Measurements from ENCODE around the gene USH2A. TPM values are rescaled to one million over a fixed set of nuclear protein-coding genes. Genes with fewer than 3 reads are reported as not detected.

The USH2A gene
- total RNA-seq, 1 experiment from 2014 or later, result not detected

DNA sequence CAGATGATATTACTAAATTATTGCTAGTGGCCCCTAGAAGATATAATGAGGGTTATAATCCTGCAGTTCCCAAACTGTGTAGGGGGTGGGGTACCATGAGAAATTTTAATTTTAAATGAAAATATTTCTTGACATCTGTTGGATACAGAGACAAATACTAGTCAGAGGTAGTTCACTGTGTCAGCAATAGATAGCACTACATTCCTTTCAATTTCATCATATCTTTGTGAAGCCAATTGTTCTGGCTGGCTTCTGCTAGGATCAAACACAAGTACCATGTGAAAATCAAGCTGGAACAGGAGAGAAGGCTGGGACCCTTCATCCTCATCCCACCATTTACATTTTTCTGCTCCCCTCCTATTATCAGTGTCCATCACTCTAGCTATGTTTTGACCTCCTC lies 208.1 kb downstream of the USH2A start:
- intact Hi-C loops (cut with micrococcal nuclease; ENCODE audit: unreplicated experiment), result no loop called here
- BruUV-seq (replicated peaks), result no TSS peak
- no peak for DNase-seq (ENCODE audit: low spot score)
- no peak overlapping the region for H3K27ac ChIP-seq (ENCODE audit: low read depth, low read length, poor library complexity, severe bottlenecking)
- ChIA-PET POLR2A (ENCODE audit: low non-redundant PET) (no interaction called here), CTCF (no interaction called here)
- H3K4me3 ChIP-seq (ENCODE audit: low read depth, low read length, poor library complexity, severe bottlenecking), result no peak overlapping the region
- H3K36me3 ChIP-seq (ENCODE audit: insufficient read depth, low read length, poor library complexity, severe bottlenecking), result no peaks in the 10 kb centered on the region
- no peaks in the 10 kb centered on the region for H3K4me1 ChIP-seq (ENCODE audit: insufficient read depth, low read length, poor library complexity, severe bottlenecking)
- TF ChIP-seq, protein P1, sequence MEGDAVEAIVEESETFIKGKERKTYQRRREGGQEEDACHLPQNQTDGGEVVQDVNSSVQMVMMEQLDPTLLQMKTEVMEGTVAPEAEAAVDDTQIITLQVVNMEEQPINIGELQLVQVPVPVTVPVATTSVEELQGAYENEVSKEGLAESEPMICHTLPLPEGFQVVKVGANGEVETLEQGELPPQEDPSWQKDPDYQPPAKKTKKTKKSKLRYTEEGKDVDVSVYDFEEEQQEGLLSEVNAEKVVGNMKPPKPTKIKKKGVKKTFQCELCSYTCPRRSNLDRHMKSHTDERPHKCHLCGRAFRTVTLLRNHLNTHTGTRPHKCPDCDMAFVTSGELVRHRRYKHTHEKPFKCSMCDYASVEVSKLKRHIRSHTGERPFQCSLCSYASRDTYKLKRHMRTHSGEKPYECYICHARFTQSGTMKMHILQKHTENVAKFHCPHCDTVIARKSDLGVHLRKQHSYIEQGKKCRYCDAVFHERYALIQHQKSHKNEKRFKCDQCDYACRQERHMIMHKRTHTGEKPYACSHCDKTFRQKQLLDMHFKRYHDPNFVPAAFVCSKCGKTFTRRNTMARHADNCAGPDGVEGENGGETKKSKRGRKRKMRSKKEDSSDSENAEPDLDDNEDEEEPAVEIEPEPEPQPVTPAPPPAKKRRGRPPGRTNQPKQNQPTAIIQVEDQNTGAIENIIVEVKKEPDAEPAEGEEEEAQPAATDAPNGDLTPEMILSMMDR (conservative IDR thresholded peaks at IDR 0.05; ENCODE audit: low read depth, low read length), result no peak
- no peak for TF ChIP-seq EZH2 (IDR thresholded peaks at IDR 0.05; ENCODE audit: borderline replicate concordance, low read depth, low read length, poor library complexity, severe bottlenecking)
- H3K9me3 ChIP-seq (ENCODE audit: low read depth, low read length, poor library complexity, severe bottlenecking), result no peaks in the 10 kb centered on the region
- H3K27me3 ChIP-seq (replicated peaks; ENCODE audit: insufficient read depth, low read depth, low read length, poor library complexity), result peaks cover 56% of the 10 kb centered on the region

DNA sequence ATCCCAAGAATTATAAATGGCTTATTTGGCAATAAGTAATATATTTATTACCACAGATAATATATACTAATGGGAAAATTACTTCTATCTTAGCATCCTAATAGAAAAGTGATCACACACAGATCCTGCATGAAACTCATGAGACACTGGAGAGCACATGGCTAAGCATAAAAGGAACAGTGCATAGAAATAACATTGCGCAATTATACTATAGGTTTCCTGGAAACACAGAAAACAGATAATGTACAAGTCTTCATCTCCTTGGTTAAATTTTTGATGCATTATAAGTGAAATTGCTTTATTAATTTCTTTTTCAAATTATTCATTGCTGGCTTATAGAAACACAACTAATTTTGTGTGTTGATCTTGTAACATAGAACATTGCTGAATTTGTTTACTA lies 210.4 kb downstream of the USH2A start:
- intact Hi-C loops (cut with micrococcal nuclease; ENCODE audit: unreplicated experiment), result no loop called here
- ChIA-PET POLR2A (ENCODE audit: low non-redundant PET) (no interaction called here), CTCF (no interaction called here)

GRCh38 chr1:216210081-216210480 lies 213.2 kb downstream of the USH2A start:
- POLR2A ChIA-PET (ENCODE audit: low non-redundant PET), result no interaction called here
- no TSS peak for BruUV-seq (replicated peaks)
- no peak overlapping the region for H3K27ac ChIP-seq (ENCODE audit: low read depth, low read length, poor library complexity, severe bottlenecking)

More for the DNA sequence above, 210.4 kb downstream of the USH2A start:
- no peak for DNase-seq (ENCODE audit: low spot score)
- TF ChIP-seq, protein P1 (conservative IDR thresholded peaks at IDR 0.05; ENCODE audit: low read depth, low read length), result no peak
- TF ChIP-seq EZH2 (IDR thresholded peaks at IDR 0.05; ENCODE audit: borderline replicate concordance, low read depth, low read length, poor library complexity, severe bottlenecking), result no peak
- Histone ChIP-seq H3K27me3 (replicated peaks; ENCODE audit: insufficient read depth, low read depth, low read length, poor library complexity) (peaks cover 38% of the 10 kb centered on the region), H3K9me3 (ENCODE audit: low read depth, low read length, poor library complexity, severe bottlenecking) (no peaks in the 10 kb centered on the region), H3K4me3 (ENCODE audit: low read depth, low read length, poor library complexity, severe bottlenecking) (no peak overlapping the region), H3K27ac (ENCODE audit: low read depth, low read length, poor library complexity, severe bottlenecking) (no peak overlapping the region), H3K36me3 (ENCODE audit: insufficient read depth, low read length, poor library complexity, severe bottlenecking) (no peaks in the 10 kb centered on the region), H3K4me1 (ENCODE audit: insufficient read depth, low read length, poor library complexity, severe bottlenecking) (no peaks in the 10 kb centered on the region)
- BruUV-seq (replicated peaks), result no TSS peak

More at GRCh38 chr1:216210081-216210480, 213.2 kb downstream of the USH2A start:
- no peak for TF ChIP-seq EZH2 (IDR thresholded peaks at IDR 0.05; ENCODE audit: borderline replicate concordance, low read depth, low read length, poor library complexity, severe bottlenecking)
- TF ChIP-seq, protein P1 (conservative IDR thresholded peaks at IDR 0.05; ENCODE audit: low read depth, low read length), result no peak
- Histone ChIP-seq H3K9me3 (ENCODE audit: low read depth, low read length, poor library complexity, severe bottlenecking) (no peaks in the 10 kb centered on the region), H3K36me3 (ENCODE audit: insufficient read depth, low read length, poor library complexity, severe bottlenecking) (no peaks in the 10 kb centered on the region), H3K4me3 (ENCODE audit: low read depth, low read length, poor library complexity, severe bottlenecking) (no peak overlapping the region), H3K4me1 (ENCODE audit: insufficient read depth, low read length, poor library complexity, severe bottlenecking) (no peaks in the 10 kb centered on the region), H3K27me3 (replicated peaks; ENCODE audit: insufficient read depth, low read depth, low read length, poor library complexity) (peaks cover 27% of the 10 kb centered on the region)
- DNase-seq (ENCODE audit: low spot score), result no peak
- intact Hi-C loops (cut with micrococcal nuclease; ENCODE audit: unreplicated experiment), result no loop called here
- CTCF ChIA-PET, result interaction anchor here (0.6 kb wide), 1 partner anchor 9 kb away, joined by 12 read pairs; no protein-coding TSS in a partner anchor

Data from A673 (cell line).